ENCODE measurements around the gene NLRP12. TPM values are rescaled to one million over a fixed set of nuclear protein-coding genes. Genes with fewer than 3 reads are reported as not detected.

Gene NLRP12
- total and polyA plus RNA-seq, 2 experiments from 2014 or later: 1.9 to 7.5 TPM

DNA sequence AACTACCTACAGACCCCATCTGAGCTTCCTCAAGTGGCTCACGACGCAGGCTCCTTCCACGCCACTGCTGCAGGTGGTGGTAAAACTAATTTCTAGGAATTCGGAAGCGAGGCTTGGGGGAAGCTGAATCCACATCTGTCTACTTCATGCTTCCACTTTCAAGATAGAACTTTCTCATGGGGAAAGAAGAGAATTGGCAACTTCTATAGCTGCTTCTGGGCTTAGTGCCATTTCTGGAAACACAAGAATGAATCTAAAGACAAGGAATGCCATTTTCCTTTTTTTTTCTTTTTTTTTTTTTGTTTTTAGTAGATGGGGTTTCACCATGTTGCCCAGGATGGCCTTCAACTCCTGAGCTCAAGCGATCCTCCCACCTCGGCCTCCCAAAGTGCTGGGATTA, 2.8 kb upstream of the NLRP12 start:
- Histone ChIP-seq H3K4me1 (ENCODE audit: insufficient read depth) (peaks cover 22% of the 10 kb centered on the region), H3K4me3 (no peak overlapping the region), H2AFZ (no peak overlapping the region), H3K27ac (ENCODE audit: low read depth) (no peak overlapping the region), H3K9me2 (ENCODE audit: insufficient read depth) (no peaks in the 10 kb centered on the region; the same call in 1 of the 2 replicates), H3F3A (replicated peaks; ENCODE audit: low read depth) (peaks cover 16% of the 10 kb centered on the region), H3K79me2 (replicated peaks; ENCODE audit: insufficient read depth) (peaks cover 26% of the 10 kb centered on the region), H4K20me1 (replicated peaks; ENCODE audit: insufficient read depth) (no peaks in the 10 kb centered on the region), H3K4me2 (no peak overlapping the region), H3K27me3 (ENCODE audit: insufficient read depth) (no peaks in the 10 kb centered on the region), H3K36me3 (ENCODE audit: insufficient read depth) (peaks cover under 1% of the 10 kb centered on the region; the same call in 1 of the 2 replicates)
- Mint-ChIP-seq H3K27me3 (ENCODE audit: insufficient read depth, low read depth, poor library complexity) (peaks cover 15% of the 10 kb centered on the region), H3K9me3 (no peaks in the 10 kb centered on the region; the same call in 1 of the 3 replicates), H3K27ac (no peak overlapping the region), H3K4me3 (no peak overlapping the region), H3K36me3 (ENCODE audit: low read depth) (no peaks in the 10 kb centered on the region; the same call in 2 of the 3 replicates), H3K4me1 (peaks cover 25% of the 10 kb centered on the region)
- ATAC-seq (no peak), DNase-seq (ENCODE audit: low spot score) (no peak)
- TF ChIP-seq EZH2phosphoT487 (IDR thresholded peaks at IDR 0.05; ENCODE audit: unreplicated experiment): no peak
- no peak for TF ChIP-seq POLR2AphosphoS5 (IDR thresholded peaks at IDR 0.05; ENCODE audit: low read depth)
- no peak for TF ChIP-seq ETS1 (IDR thresholded peaks at IDR 0.05)
- TF ChIP-seq CREB1 (CRISPR knock-in tag; IDR thresholded peaks at IDR 0.05; ENCODE audit: low read depth): no peak
- no peak for TF ChIP-seq EZH2 (IDR thresholded peaks at IDR 0.05; ENCODE audit: low read depth, unreplicated experiment)
- no peak for TF ChIP-seq STAT1 (IDR thresholded peaks at IDR 0.05; ENCODE audit: unreplicated experiment)
- TF ChIP-seq CTCF (conservative IDR thresholded peaks at IDR 0.05; ENCODE audit: low read depth in 2 of 2): no peak
- no peak for TF ChIP-seq NANOG (IDR thresholded peaks at IDR 0.05; ENCODE audit: borderline replicate concordance)
- TF ChIP-seq, protein P1, sequence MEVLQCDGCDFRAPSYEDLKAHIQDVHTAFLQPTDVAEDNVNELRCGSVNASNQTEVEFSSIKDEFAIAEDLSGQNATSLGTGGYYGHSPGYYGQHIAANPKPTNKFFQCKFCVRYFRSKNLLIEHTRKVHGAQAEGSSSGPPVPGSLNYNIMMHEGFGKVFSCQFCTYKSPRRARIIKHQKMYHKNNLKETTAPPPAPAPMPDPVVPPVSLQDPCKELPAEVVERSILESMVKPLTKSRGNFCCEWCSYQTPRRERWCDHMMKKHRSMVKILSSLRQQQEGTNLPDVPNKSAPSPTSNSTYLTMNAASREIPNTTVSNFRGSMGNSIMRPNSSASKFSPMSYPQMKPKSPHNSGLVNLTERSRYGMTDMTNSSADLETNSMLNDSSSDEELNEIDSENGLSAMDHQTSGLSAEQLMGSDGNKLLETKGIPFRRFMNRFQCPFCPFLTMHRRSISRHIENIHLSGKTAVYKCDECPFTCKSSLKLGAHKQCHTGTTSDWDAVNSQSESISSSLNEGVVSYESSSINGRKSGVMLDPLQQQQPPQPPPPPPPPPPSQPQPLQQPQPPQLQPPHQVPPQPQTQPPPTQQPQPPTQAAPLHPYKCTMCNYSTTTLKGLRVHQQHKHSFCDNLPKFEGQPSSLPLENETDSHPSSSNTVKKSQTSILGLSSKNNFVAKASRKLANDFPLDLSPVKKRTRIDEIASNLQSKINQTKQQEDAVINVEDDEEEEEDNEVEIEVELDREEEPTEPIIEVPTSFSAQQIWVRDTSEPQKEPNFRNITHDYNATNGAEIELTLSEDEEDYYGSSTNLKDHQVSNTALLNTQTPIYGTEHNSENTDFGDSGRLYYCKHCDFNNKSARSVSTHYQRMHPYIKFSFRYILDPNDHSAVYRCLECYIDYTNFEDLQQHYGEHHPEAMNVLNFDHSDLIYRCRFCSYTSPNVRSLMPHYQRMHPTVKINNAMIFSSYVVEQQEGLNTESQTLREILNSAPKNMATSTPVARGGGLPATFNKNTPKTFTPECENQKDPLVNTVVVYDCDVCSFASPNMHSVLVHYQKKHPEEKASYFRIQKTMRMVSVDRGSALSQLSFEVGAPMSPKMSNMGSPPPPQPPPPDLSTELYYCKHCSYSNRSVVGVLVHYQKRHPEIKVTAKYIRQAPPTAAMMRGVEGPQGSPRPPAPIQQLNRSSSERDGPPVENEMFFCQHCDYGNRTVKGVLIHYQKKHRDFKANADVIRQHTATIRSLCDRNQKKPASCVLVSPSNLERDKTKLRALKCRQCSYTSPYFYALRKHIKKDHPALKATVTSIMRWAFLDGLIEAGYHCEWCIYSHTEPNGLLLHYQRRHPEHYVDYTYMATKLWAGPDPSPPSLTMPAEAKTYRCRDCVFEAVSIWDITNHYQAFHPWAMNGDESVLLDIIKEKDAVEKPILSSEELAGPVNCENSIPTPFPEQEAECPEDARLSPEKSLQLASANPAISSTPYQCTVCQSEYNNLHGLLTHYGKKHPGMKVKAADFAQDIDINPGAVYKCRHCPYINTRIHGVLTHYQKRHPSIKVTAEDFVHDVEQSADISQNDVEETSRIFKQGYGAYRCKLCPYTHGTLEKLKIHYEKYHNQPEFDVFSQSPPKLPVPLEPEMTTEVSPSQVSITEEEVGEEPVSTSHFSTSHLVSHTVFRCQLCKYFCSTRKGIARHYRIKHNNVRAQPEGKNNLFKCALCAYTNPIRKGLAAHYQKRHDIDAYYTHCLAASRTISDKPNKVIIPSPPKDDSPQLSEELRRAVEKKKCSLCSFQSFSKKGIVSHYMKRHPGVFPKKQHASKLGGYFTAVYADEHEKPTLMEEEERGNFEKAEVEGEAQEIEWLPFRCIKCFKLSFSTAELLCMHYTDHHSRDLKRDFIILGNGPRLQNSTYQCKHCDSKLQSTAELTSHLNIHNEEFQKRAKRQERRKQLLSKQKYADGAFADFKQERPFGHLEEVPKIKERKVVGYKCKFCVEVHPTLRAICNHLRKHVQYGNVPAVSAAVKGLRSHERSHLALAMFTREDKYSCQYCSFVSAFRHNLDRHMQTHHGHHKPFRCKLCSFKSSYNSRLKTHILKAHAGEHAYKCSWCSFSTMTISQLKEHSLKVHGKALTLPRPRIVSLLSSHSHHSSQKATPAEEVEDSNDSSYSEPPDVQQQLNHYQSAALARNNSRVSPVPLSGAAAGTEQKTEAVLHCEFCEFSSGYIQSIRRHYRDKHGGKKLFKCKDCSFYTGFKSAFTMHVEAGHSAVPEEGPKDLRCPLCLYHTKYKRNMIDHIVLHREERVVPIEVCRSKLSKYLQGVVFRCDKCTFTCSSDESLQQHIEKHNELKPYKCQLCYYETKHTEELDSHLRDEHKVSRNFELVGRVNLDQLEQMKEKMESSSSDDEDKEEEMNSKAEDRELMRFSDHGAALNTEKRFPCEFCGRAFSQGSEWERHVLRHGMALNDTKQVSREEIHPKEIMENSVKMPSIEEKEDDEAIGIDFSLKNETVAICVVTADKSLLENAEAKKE (CRISPR knock-in tag; IDR thresholded peaks at IDR 0.05): no peak
- TF ChIP-seq REST (IDR thresholded peaks at IDR 0.05; ENCODE audit: unreplicated experiment): no peak
- no peak for TF ChIP-seq ZNF331 (CRISPR knock-in tag; IDR thresholded peaks at IDR 0.05; ENCODE audit: low read depth)

All from GM23338 (cell line).